Amniotic stem cell (primary cell): ENCODE results near the gene ALPK3.

Experiments used
- DNase-seq: peaks from one replicate; lab custom pipeline; 2025; lab: John Stamatoyannopoulos, UW

Gene ALPK3

GRCh38 chr15:84797801-84798200 is 19.4 kb upstream of the ALPK3 start:
- DNase-seq, result no peak

- DNase-seq, result no peak
These were observed 18.7 kb upstream of the ALPK3 start for GRCh38 chr15:84798436-84798946.

GRCh38 chr15:84799511-84800187 is 17.5 kb upstream of the ALPK3 start:
- DNase-seq, result no peak

GRCh38 chr15:84800365-84800806 is 16.8 kb upstream of the ALPK3 start:
- DNase-seq, result no peak

GRCh38 chr15:84804005-84804900 is 12.9 kb upstream of the ALPK3 start:
- DNase-seq, result no peak

- DNase-seq, result no peak
These were observed 11.9 kb upstream of the ALPK3 start for GRCh38 chr15:84805221-84805620.

GRCh38 chr15:84807228-84807627 is 9.9 kb upstream of the ALPK3 start:
- DNase-seq, result no peak

- DNase-seq, result no peak
These were observed 6.9 kb upstream of the ALPK3 start for GRCh38 chr15:84810073-84810840.

- no peak for DNase-seq
These were observed 6.0 kb upstream of the ALPK3 start for GRCh38 chr15:84811151-84811550.

GRCh38 chr15:84811828-84812227 is 5.3 kb upstream of the ALPK3 start:
- DNase-seq, result no peak

GRCh38 chr15:84812842-84813241 is 4.3 kb upstream of the ALPK3 start:
- DNase-seq, result no peak

- no peak for DNase-seq
These were observed 3.7 kb upstream of the ALPK3 start for GRCh38 chr15:84813435-84813834.

- no peak for DNase-seq
These were observed 3.2 kb upstream of the ALPK3 start for GRCh38 chr15:84813931-84814330.

- no peak for DNase-seq
These were observed 2.2 kb upstream of the ALPK3 start for GRCh38 chr15:84814916-84815315.

- DNase-seq, result no peak
These were observed 418 bp downstream of the ALPK3 start for GRCh38 chr15:84817466-84818081.

- no peak for DNase-seq
These were observed 1.3 kb downstream of the ALPK3 start for GRCh38 chr15:84818261-84819131.

GRCh38 chr15:84819291-84819768 is 2.2 kb downstream of the ALPK3 start:
- DNase-seq, result no peak

- DNase-seq, result no peak
These were observed 2.6 kb downstream of the ALPK3 start for GRCh38 chr15:84819791-84820190.

- DNase-seq, result no peak
These were observed 4.4 kb downstream of the ALPK3 start for GRCh38 chr15:84821501-84822021.

- DNase-seq, result no peak
These were observed 5.6 kb downstream of the ALPK3 start for GRCh38 chr15:84822653-84823281.
